H1 (cell line): ENCODE results near the gene CFP. TPM values are rescaled to one million over a fixed set of nuclear protein-coding genes. Genes with fewer than 3 reads are reported as not detected.

ENCODE experiments used
- CTCF ChIA-PET: fragments of 300-600 bp; sonication (Branson Sonifier 250); formaldehyde crosslinking; loops from one replicate; lab custom pipeline; 2021; ENCODE audit not compliant: partially characterized antibody; lab: Charles Lee
- POLR2A ChIA-PET: fragments of 300-600 bp; sonication (Branson Sonifier 250); formaldehyde crosslinking; loops from one replicate; lab custom pipeline; 2021; ENCODE audit warnings: inconsistent platforms; ENCODE audit not compliant: partially characterized antibody; lab: Charles Lee
- DNase-seq, 2 experiments: peaks; one replicate each; pipeline versions ENCODE4 v3.0.0 to v3.0.0-alpha.2; 2010 to 2022; ENCODE audit warnings: low spot score in 2 of 2, low read depth in 1 of 2, mixed read lengths in 1 of 2
- FAIRE-seq: peaks from 2 replicates; lab custom pipeline; 2011; peaks lifted over from hg19 to GRCh38; lab: Jason Lieb, UNC
- H2AFZ ChIP-seq: 2 replicates; pipeline ENCODE4 v1.8.1; 2012; ENCODE audit warnings: low read length, inconsistent platforms
- H2AK5ac ChIP-seq: 2 replicates; pipeline ENCODE4 v1.6.1; 2013; ENCODE audit warnings: low read depth, low read length
- H2BK120ac ChIP-seq: replicated peaks from 2 replicates; pipeline ENCODE3; 2013; ENCODE audit warnings: low read depth, low read length, inconsistent platforms
- H2BK12ac ChIP-seq: 2 replicates; pipeline ENCODE4 v1.6.1; 2013; ENCODE audit warnings: low read depth, low read length
- H2BK15ac ChIP-seq: 2 replicates; pipeline ENCODE4 v1.6.1; 2013; ENCODE audit warnings: low read length
- H2BK20ac ChIP-seq: 2 replicates; pipeline ENCODE4 v1.6.1; 2013; ENCODE audit warnings: low read length
- H2BK5ac ChIP-seq: 2 replicates; pipeline ENCODE4 v1.6.1; 2013; ENCODE audit warnings: low read depth, low read length
- H3K14ac ChIP-seq: 2 replicates; pipeline ENCODE4 v1.6.1; 2013; ENCODE audit warnings: inconsistent platforms; ENCODE audit not compliant: insufficient read length
- H3K18ac ChIP-seq: 2 replicates; pipeline ENCODE4 v1.6.1; 2013; ENCODE audit warnings: low read length; ENCODE audit errors: extremely low read depth
- H3K23ac ChIP-seq: 2 replicates; pipeline ENCODE4 v1.6.1; 2013; ENCODE audit warnings: inconsistent platforms; ENCODE audit not compliant: insufficient read length
- H3K23me2 ChIP-seq: 2 replicates; pipeline ENCODE4 v1.6.1; 2013; ENCODE audit warnings: low read depth, low read length
- H3K27ac ChIP-seq: 2 replicates; pipeline ENCODE4 v1.6.1; 2011; ENCODE audit warnings: low read depth, low read length, inconsistent platforms
- H3K27me3 ChIP-seq, 4 experiments: replicated peaks in 1 of 4; 1 replicate in 1 of 4; 2 replicates in 3 of 4; pipeline versions ENCODE4 v1.6.1 to v1.8.1; 2011 to 2013; ENCODE audit warnings: low read length in 3 of 4, mild to moderate bottlenecking in 3 of 4, inconsistent platforms in 2 of 4, mixed read lengths in 2 of 4, moderate library complexity in 1 of 4; ENCODE audit not compliant: control insufficient read depth in 3 of 4, insufficient read depth in 3 of 4; ENCODE audit errors: extremely low read depth in 1 of 4
- H3K36me3 ChIP-seq, 4 experiments: 2 replicates each; pipeline versions ENCODE4 v1.6.1 to v1.8.1; 2011 to 2013; ENCODE audit warnings: mild to moderate bottlenecking in 4 of 4, low read length in 3 of 4, moderate library complexity in 2 of 4, control low read depth in 1 of 4, inconsistent platforms in 1 of 4; ENCODE audit not compliant: insufficient read depth in 4 of 4, control insufficient read depth in 2 of 4
- H3K4ac ChIP-seq: replicated peaks from 2 replicates; pipeline ENCODE3; 2013; ENCODE audit warnings: low read length, low read depth, mixed read lengths, inconsistent platforms; ENCODE audit not compliant: insufficient read length
- H3K4me1 ChIP-seq, 4 experiments: replicated peaks in 1 of 4; 1 replicate in 1 of 4; 2 replicates in 3 of 4; pipeline versions ENCODE4 v1.6.1 to v1.8.1; 2011 to 2013; ENCODE audit warnings: low read length in 3 of 4, inconsistent platforms in 2 of 4, mixed read lengths in 1 of 4; ENCODE audit not compliant: insufficient read depth in 4 of 4, control insufficient read depth in 3 of 4
- H3K4me2 ChIP-seq, 2 experiments: 2 replicates each; pipeline versions ENCODE4 v1.6.1 to v1.8.1; 2011 to 2013; ENCODE audit warnings: low read depth in 2 of 2, low read length in 2 of 2, control low read depth in 1 of 2, inconsistent platforms in 1 of 2, mild to moderate bottlenecking in 1 of 2; ENCODE audit not compliant: insufficient read depth in 1 of 2
- H3K4me3 ChIP-seq, 4 experiments: fragments of 200-600, 300-600 bp in 1 of 4; sonication (generic), shearing (Covaris generic), sonication (Bioruptor Twin) in 1 of 4; 2 replicates each; pipeline versions ENCODE4 v1.5.1 to v1.8.1; 2011 to 2016; ENCODE audit warnings: low read length in 4 of 4, low read depth in 3 of 4, control low read depth in 2 of 4, inconsistent platforms in 2 of 4, mild to moderate bottlenecking in 2 of 4, mixed read lengths in 1 of 4, moderate library complexity in 1 of 4; ENCODE audit not compliant: insufficient read depth in 2 of 4; ENCODE audit errors: extremely low read depth in 1 of 4
- H3K56ac ChIP-seq: replicated peaks from 2 replicates; pipeline ENCODE3; 2013; ENCODE audit warnings: low read depth, mild to moderate bottlenecking, mixed read lengths, low read length, inconsistent platforms; ENCODE audit not compliant: insufficient read length
- H3K79me1 ChIP-seq: 2 replicates; pipeline ENCODE4 v1.6.1; 2013; ENCODE audit warnings: low read depth, low read length, control low read depth
- H3K79me2 ChIP-seq, 2 experiments: 2 replicates each; pipeline versions ENCODE4 v1.6.1 to v1.8.1; 2012 to 2013; ENCODE audit warnings: low read length in 2 of 2, mild to moderate bottlenecking in 2 of 2, inconsistent platforms in 1 of 2; ENCODE audit not compliant: insufficient read depth in 2 of 2, control insufficient read depth in 1 of 2
- H3K9ac ChIP-seq, 4 experiments: replicated peaks in 1 of 4; 1 replicate in 1 of 4; 2 replicates in 3 of 4; pipeline versions ENCODE4 v1.6.1 to v1.8.1; 2011 to 2013; ENCODE audit warnings: low read depth in 3 of 4, low read length in 3 of 4, control low read depth in 2 of 4, mild to moderate bottlenecking in 2 of 4, moderate library complexity in 2 of 4, inconsistent platforms in 1 of 4; ENCODE audit errors: extremely low read depth in 1 of 4
- H3K9me3 ChIP-seq, 2 experiments: 2 replicates each; pipeline versions ENCODE4 v1.6.1 to v1.8.1; 2012 to 2013; ENCODE audit warnings: mild to moderate bottlenecking in 2 of 2, moderate library complexity in 2 of 2, control low read depth in 1 of 2, inconsistent platforms in 1 of 2, low read depth in 1 of 2, low read length in 1 of 2, mixed read lengths in 1 of 2; ENCODE audit not compliant: insufficient read depth in 2 of 2
- H4K20me1 ChIP-seq, 2 experiments: replicated peaks in 1 of 2; 2 replicates each; pipeline versions ENCODE3 to v1.8.1; 2011 to 2013; ENCODE audit warnings: inconsistent platforms in 2 of 2, low read length in 2 of 2, mild to moderate bottlenecking in 1 of 2; ENCODE audit not compliant: insufficient read depth in 2 of 2, control insufficient read depth in 1 of 2
- H4K5ac ChIP-seq: 2 replicates; pipeline ENCODE4 v1.6.1; 2013; ENCODE audit warnings: low read length, low read depth, mixed read lengths, inconsistent platforms; ENCODE audit not compliant: insufficient read length
- H4K8ac ChIP-seq: 2 replicates; pipeline ENCODE4 v1.8.0; 2013; ENCODE audit warnings: mild to moderate bottlenecking, moderate library complexity, low read length, inconsistent platforms; ENCODE audit not compliant: insufficient read depth; ENCODE audit errors: extremely low read depth
- H4K91ac ChIP-seq: replicated peaks from 2 replicates; pipeline ENCODE3; 2013; ENCODE audit warnings: low read length, mixed read lengths, inconsistent platforms; ENCODE audit not compliant: insufficient read length
- E2F6 ChIP-seq: IDR thresholded peaks from 2 replicates; pipeline ENCODE4 v1.6.1; 2012; ENCODE audit warnings: inconsistent platforms
- FOSL1 ChIP-seq: IDR thresholded peaks from 2 replicates; pipeline ENCODE4 v1.6.1; 2011; ENCODE audit warnings: mild to moderate bottlenecking, low read depth, low read length, moderate library complexity; ENCODE audit not compliant: insufficient read depth
- KDM1A ChIP-seq: fragments of 200-600, 300-600 bp; sonication (generic); IDR thresholded peaks from 2 replicates; pipeline ENCODE4 v1.7.1; 2016; ENCODE audit warnings: mild to moderate bottlenecking, low read length, borderline replicate concordance
- TAF1 ChIP-seq: IDR thresholded peaks from 2 replicates; pipeline ENCODE4 v1.6.1; 2011; ENCODE audit warnings: mild to moderate bottlenecking, low read depth, low read length
- ZNF274 ChIP-seq: IDR thresholded peaks from 2 replicates; pipeline ENCODE4 v1.7.0; 2012; ENCODE audit warnings: low read length, borderline replicate concordance; ENCODE audit errors: extremely low read depth
- polyA plus RNA-seq, 7 experiments: library from polyadenylated mRNA; depleted of rRNA in 3 of 7; stranded (reverse) in 5 of 7; unstranded in 2 of 7; fragments of >200 nt in 5 of 7; fragments of 200-250 nt in 2 of 7; gene quantifications; 1 replicate in 5 of 7; 2 replicates in 1 of 7; 4 replicates in 1 of 7; pipeline versions ENCODE4 v1.2.1 to v1.2.3, GENCODE V29; 2011 to 2013; ENCODE audit warnings: missing spikeins in 2 of 7, mixed read lengths in 2 of 7
- total RNA-seq: library from RNA; stranded (reverse); fragmentation: NEBNext Ultra II Directional; extraction: Animal tissue kit (Norgen Biotek cat#: 25700); gene quantifications from 2 replicates; pipeline ENCODE4 v1.2.1, GENCODE V29; 2021

Gene CFP
- total and polyA plus RNA-seq, 2 of the 8 experiments (the other 6 are each of a cell fraction or from before 2014, with no cell fraction given) = 0.76 to 2.2 TPM

GRCh38 chrX:47612418-47612817 lies 17.3 kb downstream of the CFP start:
- POLR2A ChIA-PET = interaction anchor here (1.2 kb wide), 1 partner anchor 56 kb away, joined by 3 read pairs; no protein-coding TSS in a partner anchor
- TF ChIP-seq KDM1A (no peak), FOSL1 (no peak), TAF1 (no peak), E2F6 (no peak), ZNF274 (no peak)

More at GRCh38 chrX:47612418-47612817, 17.3 kb downstream of the CFP start:
- no peak overlapping the region for H3K56ac ChIP-seq
- no peaks in the 10 kb centered on the region for H3K23me2 ChIP-seq
- CTCF ChIA-PET = no interaction called here
- no peak overlapping the region for H3K27ac ChIP-seq
- no peak overlapping the region for H4K8ac ChIP-seq
- H2AK5ac ChIP-seq = no peak overlapping the region
- H3K4ac ChIP-seq = no peak overlapping the region
- no peak overlapping the region for H2BK20ac ChIP-seq
- H3K4me1 ChIP-seq = peaks cover 0 to 8% (median 3%) of the 10 kb centered on the region in 4 experiments; a peak in 6 of 7 replicates
- H2AFZ ChIP-seq = no peak overlapping the region
- no peaks in the 10 kb centered on the region for H4K20me1 ChIP-seq
- H3K9ac ChIP-seq = no peak overlapping the region
- no peak overlapping the region for H3K4me2 ChIP-seq
- H3K4me3 ChIP-seq = no peak overlapping the region
- H3K23ac ChIP-seq = no peak overlapping the region
- no peak overlapping the region for H4K91ac ChIP-seq
- FAIRE-seq (no peak), DNase-seq (no peak)
- H4K5ac ChIP-seq = no peak overlapping the region
- no peaks in the 10 kb centered on the region for H3K9me3 ChIP-seq
- H3K79me2 ChIP-seq = no peaks in the 10 kb centered on the region
- H2BK120ac ChIP-seq = no peak overlapping the region
- no peak overlapping the region for H2BK15ac ChIP-seq
- H3K27me3 ChIP-seq = no peaks in the 10 kb centered on the region
- no peaks in the 10 kb centered on the region for H3K36me3 ChIP-seq
- no peak overlapping the region for H2BK12ac ChIP-seq
- H3K18ac ChIP-seq = no peak overlapping the region
- H3K79me1 ChIP-seq = no peaks in the 10 kb centered on the region
- H2BK5ac ChIP-seq = no peak overlapping the region
- no peak overlapping the region for H3K14ac ChIP-seq
